Transverse colon (tissue), 4 donors: ENCODE results near the gene CGB8. TPM values are rescaled to one million over a fixed set of nuclear protein-coding genes. Genes with fewer than 3 reads are reported as not detected.

Experiments
- DNase-seq: peaks from one replicate; pipeline ENCODE4 v3.0.0-alpha.2; 2019
- H3K27ac ChIP-seq, 4 donors: fragments of 200-600 bp; sonication (generic); 2 replicates each; pipeline ENCODE4 v1.5.1; 2016 to 2018; ENCODE audit warnings: inconsistent platforms in 4 of 4
- H3K27me3 ChIP-seq: fragments of 200-600 bp; sonication (generic); 2 replicates; pipeline ENCODE4 v1.5.1; 2017; ENCODE audit warnings: inconsistent platforms
- H3K36me3 ChIP-seq, 4 donors: fragments of 200-600 bp; sonication (generic); 2 replicates each; pipeline ENCODE4 v1.5.1; 2017 to 2019; ENCODE audit warnings: inconsistent platforms in 4 of 4
- H3K4me1 ChIP-seq, 4 donors: fragments of 200-600 bp; sonication (generic); 2 replicates each; pipeline ENCODE4 v1.5.1; 2017 to 2020; ENCODE audit warnings: inconsistent platforms in 4 of 4
- H3K4me3 ChIP-seq, 4 donors: fragments of 200-600 bp; sonication (generic); 1 replicate in 1 of 4; 2 replicates in 3 of 4; pipeline versions ENCODE4 v1.5.1 to v1.6.1; 2017 to 2019; ENCODE audit warnings: inconsistent platforms in 4 of 4
- H3K9me3 ChIP-seq, 2 donors: fragments of 200-600 bp; sonication (generic); 2 replicates each; pipeline ENCODE4 v1.5.1; 2017 to 2019; ENCODE audit warnings: inconsistent platforms in 2 of 2
- CTCF ChIP-seq, 5 experiments: fragments of 200-600 bp in 3 of 5; fragments of 450-650 bp in 2 of 5; sonication (generic) in 3 of 5; IDR thresholded peaks; 1 replicate in 2 of 5; 2 replicates in 3 of 5; pipeline ENCODE4 v1.5.1; 2016 to 2017; ENCODE audit warnings: antibody characterized with exemption in 5 of 5, inconsistent platforms in 3 of 5, mild to moderate bottlenecking in 2 of 5, moderate library complexity in 1 of 5
- EP300 ChIP-seq: sonication (generic); formaldehyde crosslinking; IDR thresholded peaks from one replicate; pipeline ENCODE4 v1.6.1; 2017; ENCODE audit warnings: antibody characterized with exemption, low read depth
- POLR2A ChIP-seq: fragments of 450-650 bp; IDR thresholded peaks from one replicate; pipeline ENCODE4 v1.6.1; 2016; ENCODE audit warnings: antibody characterized with exemption, mild to moderate bottlenecking, moderate library complexity
- POLR2AphosphoS5 ChIP-seq, 3 donors: sonication (generic); formaldehyde crosslinking; IDR thresholded peaks; one replicate each; pipeline ENCODE4 v1.6.1; 2016; ENCODE audit warnings: antibody characterized with exemption in 3 of 3
- WGBS, 2 donors: methylation state at CpG; one replicate each; pipeline ENCODE4 v1.1.5; 2018; ENCODE audit warnings: low coverage in 1 of 2; 5-methylcytosine and 5-hydroxymethylcytosine counted together
- in situ Hi-C, 4 donors: fragments of 200-750 bp; cut with MboI; loops; one replicate each; pipeline versions ENCODE4 v1.15.0 to v1.15.1; 2017; ENCODE audit warnings: low sequenced_read_pairs in 3 of 4, low pct_ligation_motif_present in 1 of 4, low pct_unique_long_range_greater_than_20kb in 1 of 4
- intact Hi-C: fragments of 100-400 bp; cut with DNase I; formaldehyde crosslinking; loops from one replicate; pipeline ENCODE4 v1.15.1; 2023; ENCODE audit warnings: low total_unique reads
- total RNA-seq, 4 donors: library from RNA; depleted of rRNA; stranded (reverse); fragments of >200 nt; gene quantifications; one replicate each; pipeline ENCODE4 v1.1.0, GENCODE V29; 2016

Gene CGB8
- total RNA-seq, 4 donors from 2014 or later = not detected

- no peaks in the 10 kb centered on the region for H3K36me3 ChIP-seq
- WGBS, 2 donors = 7% methylated on average over 6 to 38 of the region's 53 CpGs
- H3K9me3 ChIP-seq = no peaks in the 10 kb centered on the region
- in situ Hi-C loops (no loop called here), intact Hi-C loops (no loop called here)
- TF ChIP-seq CTCF (IDR thresholded peaks at IDR 0.05) (no peak), EP300 (no peak), POLR2AphosphoS5 (IDR thresholded peaks at IDR 0.05) (no peak), POLR2A (no peak)
- peaks cover 0 to 11% (median 9%) of the 10 kb centered on the region in 4 donors for H3K4me1 ChIP-seq
- DNase-seq = no peak
- no peak within 1 kb of the TSS for H3K27ac ChIP-seq
- H3K4me3 ChIP-seq = peak within 1 kb of the TSS in 1 of 4 donors; percentile 29
- peaks cover 99% of the 10 kb centered on the region for H3K27me3 ChIP-seq
Observed at GRCh38 chr19:49064768-49065611, 16.1 kb upstream of the CGB8 start, which contains the start of gene NTF4. Gene NTF4, minus strand, starts transcription at chr19:49064818. Its CDS starts 2,821 bp downstream, at chr19:49061997.

DNA sequence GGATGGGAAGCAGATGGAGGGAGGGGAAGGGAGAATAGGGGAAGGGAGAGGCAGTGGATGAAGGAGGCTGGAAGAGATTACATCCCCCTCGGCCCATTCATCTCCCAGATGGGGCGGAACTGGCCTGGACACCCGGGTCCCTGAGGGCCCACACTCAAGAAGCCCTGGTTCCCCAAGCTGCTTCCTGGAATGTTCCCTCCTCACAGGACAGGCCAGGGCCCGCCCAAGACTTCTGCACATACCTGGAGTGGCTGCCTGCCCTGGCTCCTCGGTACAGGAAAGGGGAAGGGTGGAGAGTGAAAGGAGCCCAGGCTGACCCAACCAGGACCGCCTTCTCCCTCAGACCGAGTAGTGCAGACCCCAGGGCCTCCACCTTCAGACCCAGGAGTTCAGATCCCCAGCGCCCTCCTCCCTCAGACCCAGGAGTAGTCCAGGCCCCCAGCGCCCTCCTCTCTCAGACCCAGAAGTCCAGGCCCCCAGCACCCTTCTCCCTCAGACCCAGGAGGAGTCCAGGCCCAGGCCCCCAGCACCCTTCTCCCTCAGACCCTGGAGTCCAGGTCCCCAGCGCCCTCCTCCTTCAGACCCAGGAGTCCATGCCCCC lies 15.2 kb upstream of the CGB8 start:
- no peaks in the 10 kb centered on the region for H3K36me3 ChIP-seq
- no peaks in the 10 kb centered on the region for H3K9me3 ChIP-seq
- no peak overlapping the region for H3K27ac ChIP-seq
- DNase-seq = no peak
- intact Hi-C loops (no loop called here), in situ Hi-C loops (no loop called here)
- WGBS, 2 donors = 51% methylated on average over 10 of the region's 10 CpGs; no CpG with 5 or more reads in 1 of the 2 donors
- no peak for TF ChIP-seq EP300
- no peak for TF ChIP-seq POLR2A
- no peak for TF ChIP-seq CTCF (IDR thresholded peaks at IDR 0.05)
- no peak for TF ChIP-seq POLR2AphosphoS5 (IDR thresholded peaks at IDR 0.05)
- peaks cover 0 to 11% (median 9%) of the 10 kb centered on the region in 4 donors for H3K4me1 ChIP-seq
- H3K4me3 ChIP-seq = no peak overlapping the region
- H3K27me3 ChIP-seq = peaks cover 99% of the 10 kb centered on the region

- TF ChIP-seq POLR2AphosphoS5 (IDR thresholded peaks at IDR 0.05) = no peak
- TF ChIP-seq CTCF (IDR thresholded peaks at IDR 0.05) = no peak
- no peak for TF ChIP-seq POLR2A
- no peak for TF ChIP-seq EP300
- peaks cover 9 to 28% (median 23%) of the 10 kb centered on the region in 4 donors for H3K4me1 ChIP-seq
- DNase-seq = no peak
- H3K27me3 ChIP-seq = peaks cover 99% of the 10 kb centered on the region
- H3K4me3 ChIP-seq = no peak overlapping the region
- 53 to 77% methylated on average over 6 to 25 of the region's 25 CpGs for WGBS, 2 donors
- in situ Hi-C loops (no loop called here), intact Hi-C loops (no loop called here)
- no peak overlapping the region for H3K27ac ChIP-seq
- H3K36me3 ChIP-seq = no peaks in the 10 kb centered on the region
- no peaks in the 10 kb centered on the region for H3K9me3 ChIP-seq
Observed at GRCh38 chr19:49061445-49061844, 12.5 kb upstream of the CGB8 start.

DNA sequence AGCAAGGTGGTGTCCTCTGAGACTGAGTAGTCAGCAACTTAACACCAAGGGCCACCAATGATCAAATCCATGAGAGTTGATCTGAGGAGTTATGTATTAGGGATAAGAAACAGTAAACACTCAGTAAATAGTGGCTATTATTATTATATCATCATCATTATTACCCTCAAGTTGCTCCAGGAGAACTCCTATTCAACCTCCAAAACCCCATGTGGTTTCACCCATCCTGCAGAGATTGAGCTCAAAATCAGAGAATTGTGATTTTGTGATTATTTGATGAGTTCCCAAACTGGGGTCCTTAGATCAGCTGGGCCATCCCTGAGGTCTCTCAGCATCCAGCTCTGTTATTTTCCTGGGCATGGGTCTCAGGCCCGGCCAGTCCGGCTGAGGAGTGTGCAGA lies 12.1 kb upstream of the CGB8 start:
- H3K27ac ChIP-seq = no peak overlapping the region
- H3K36me3 ChIP-seq = no peaks in the 10 kb centered on the region
- intact Hi-C loops = no loop called here
- H3K9me3 ChIP-seq = no peaks in the 10 kb centered on the region
- H3K4me3 ChIP-seq = no peak overlapping the region
- in situ Hi-C loops = no loop called here
- DNase-seq = no peak
- H3K27me3 ChIP-seq = peaks cover 97% of the 10 kb centered on the region
- TF ChIP-seq POLR2AphosphoS5 (IDR thresholded peaks at IDR 0.05) = no peak
- 83 to 100% methylated on average over 1 to 2 of the region's 2 CpGs for WGBS, 2 donors
- peaks cover 9 to 32% (median 25%) of the 10 kb centered on the region in 4 donors for H3K4me1 ChIP-seq
